ENCODE data around the gene USF2. TPM values are rescaled to one million over a fixed set of nuclear protein-coding genes. Genes with fewer than 3 reads are reported as not detected.
"Not testable (repeated sequence)": the region's sequence is repeated elsewhere in the genome, so short reads cannot be mapped to it uniquely, and the experiment has no call there.

The USF2 gene
- total and polyA plus RNA-seq, 7 donors: 72.8 to 120 (median 98.3) TPM

- no peaks in the 10 kb centered on the region for H3K36me3 ChIP-seq
- no peak for DNase-seq
- H3K4me1 ChIP-seq: no peaks in the 10 kb centered on the region
- 45 to 68% methylated on average over 5 of the region's 5 CpGs for WGBS, 2 donors
- intact Hi-C loops (cut with DNase I): no loop called here
- no peak overlapping the region for H3K27ac ChIP-seq
- no peak overlapping the region for H3K4me3 ChIP-seq
- TF ChIP-seq CTCF (IDR thresholded peaks at IDR 0.05) (no peak), POLR2A (IDR thresholded peaks at IDR 0.05) (no peak), EP300 (IDR thresholded peaks at IDR 0.05) (no peak)
- H3K27me3 ChIP-seq: peaks cover 0 to 6% (median 0%) of the 10 kb centered on the region in 3 donors
- H3K9me3 ChIP-seq: peaks cover 0 to 2% (median 0%) of the 10 kb centered on the region in 4 donors
These were observed 35.9 kb upstream of the USF2 start for GRCh38 chr19:35232912-35233311.

DNA sequence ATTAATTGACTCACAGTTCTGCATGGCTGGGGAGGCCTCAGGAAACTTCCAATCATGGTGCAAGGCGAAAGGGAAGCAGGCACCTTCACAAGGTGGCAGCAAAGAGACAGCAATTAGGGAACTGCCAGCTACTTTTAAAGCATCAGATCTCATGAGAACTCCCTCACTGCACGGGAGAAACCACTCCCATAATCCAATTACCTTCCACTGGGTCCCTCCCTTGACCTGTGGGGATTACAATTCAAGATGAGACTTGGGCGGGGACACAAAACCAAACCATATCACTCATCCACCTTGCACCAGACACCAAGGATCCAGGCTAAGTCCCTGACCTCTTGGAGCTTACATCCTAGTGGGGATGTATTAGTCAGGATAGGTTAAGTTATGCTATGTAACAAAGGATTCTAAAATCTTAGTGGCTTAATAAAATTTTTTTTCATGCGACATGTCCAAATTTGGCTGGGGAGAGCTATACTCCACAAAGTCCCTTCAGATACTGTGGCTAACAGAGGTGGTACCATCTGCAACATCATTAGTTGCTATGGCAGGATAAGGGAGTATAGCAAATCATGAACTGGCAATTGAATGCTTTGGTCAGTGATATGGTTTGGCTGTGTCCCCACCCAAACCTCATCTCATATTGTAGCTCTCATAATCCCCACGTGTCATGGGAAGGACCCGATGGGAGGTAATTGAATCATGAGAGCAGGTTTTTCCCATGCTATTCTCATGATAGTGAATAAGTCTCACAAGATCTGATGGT lies 31.9 kb upstream of the USF2 start:
- no peaks in the 10 kb centered on the region for H3K36me3 ChIP-seq
- H3K9me3 ChIP-seq: peaks cover 0 to 5% (median 1%) of the 10 kb centered on the region in 4 donors
- 74 to 75% methylated on average over 6 of the region's 6 CpGs for WGBS, 2 donors
- H3K4me1 ChIP-seq: no peaks in the 10 kb centered on the region
- H3K27ac ChIP-seq: no peak overlapping the region
- H3K4me3 ChIP-seq: no peak overlapping the region
- intact Hi-C loops (cut with DNase I): no loop called here
- DNase-seq: no peak
- no peak for TF ChIP-seq EP300 (IDR thresholded peaks at IDR 0.05)
- no peak for TF ChIP-seq CTCF (IDR thresholded peaks at IDR 0.05)
- TF ChIP-seq POLR2A (IDR thresholded peaks at IDR 0.05): no peak
- TF ChIP-seq POLR2AphosphoS5 (IDR thresholded peaks at IDR 0.05): no peak
- peaks cover 0 to 17% (median 5%) of the 10 kb centered on the region in 3 donors for H3K27me3 ChIP-seq

DNA sequence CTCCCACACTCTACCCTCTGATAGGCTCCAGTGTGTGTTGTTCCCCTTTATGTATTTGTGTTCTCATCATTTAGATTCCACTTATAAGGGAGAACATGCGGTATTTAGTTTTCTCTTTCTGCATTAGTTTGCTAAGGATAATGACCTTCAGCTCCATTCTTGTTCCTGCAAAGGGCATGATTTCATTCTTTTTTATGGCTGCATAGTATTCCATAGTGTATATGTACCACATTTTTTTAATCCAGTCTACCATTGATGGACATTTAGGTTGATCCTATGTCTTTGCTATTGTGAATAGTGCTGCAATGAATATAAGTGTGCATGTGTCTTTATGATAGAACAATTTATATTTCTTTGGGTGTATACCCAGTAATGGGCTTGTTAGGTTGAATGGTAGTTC lies 29.2 kb upstream of the USF2 start:
- H3K36me3 ChIP-seq; H3K4me1 ChIP-seq; H3K27ac ChIP-seq; intact Hi-C loops (cut with DNase I); H3K9me3 ChIP-seq; H3K4me3 ChIP-seq; DNase-seq: not testable (repeated sequence)
- 95 to 96% methylated on average over 1 of the region's 1 CpG for WGBS, 2 donors
- peaks cover 0 to 39% (median 5%) of the 10 kb centered on the region in 3 donors for H3K27me3 ChIP-seq

DNA sequence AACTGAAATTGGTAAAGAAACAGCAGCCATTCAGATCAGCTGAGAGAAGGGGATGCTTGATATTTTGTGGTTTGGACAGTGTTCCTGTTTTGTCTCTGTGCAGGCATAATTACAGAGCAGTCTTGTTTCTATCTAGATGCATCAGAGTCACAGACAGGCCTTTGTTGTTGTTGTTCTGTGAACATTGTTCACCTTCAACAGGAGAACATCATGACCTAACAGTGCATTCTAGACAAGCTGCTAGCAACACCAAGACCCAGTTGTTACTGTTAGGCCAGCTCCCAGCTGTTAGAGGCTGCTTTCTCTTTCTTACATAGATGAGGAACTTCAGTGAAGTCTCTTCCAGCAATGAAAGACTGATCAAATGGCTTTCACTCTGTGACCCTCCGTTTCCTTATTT lies 28.4 kb upstream of the USF2 start:
- Histone ChIP-seq H3K4me3 (no peak overlapping the region), H3K36me3 (no peaks in the 10 kb centered on the region), H3K4me1 (no peaks in the 10 kb centered on the region), H3K9me3 (peaks cover 0 to 5% (median 0%) of the 10 kb centered on the region in 4 donors), H3K27me3 (peaks cover 0 to 43% (median 5%) of the 10 kb centered on the region in 3 donors), H3K27ac (no peak overlapping the region)
- intact Hi-C loops (cut with DNase I): no loop called here
- DNase-seq: no peak
- TF ChIP-seq POLR2A (IDR thresholded peaks at IDR 0.05) (no peak), POLR2AphosphoS5 (IDR thresholded peaks at IDR 0.05) (no peak), CTCF (IDR thresholded peaks at IDR 0.05) (no peak), EP300 (IDR thresholded peaks at IDR 0.05) (no peak)
- WGBS, 2 donors: 67 to 85% methylated on average over 1 of the region's 1 CpG

DNA sequence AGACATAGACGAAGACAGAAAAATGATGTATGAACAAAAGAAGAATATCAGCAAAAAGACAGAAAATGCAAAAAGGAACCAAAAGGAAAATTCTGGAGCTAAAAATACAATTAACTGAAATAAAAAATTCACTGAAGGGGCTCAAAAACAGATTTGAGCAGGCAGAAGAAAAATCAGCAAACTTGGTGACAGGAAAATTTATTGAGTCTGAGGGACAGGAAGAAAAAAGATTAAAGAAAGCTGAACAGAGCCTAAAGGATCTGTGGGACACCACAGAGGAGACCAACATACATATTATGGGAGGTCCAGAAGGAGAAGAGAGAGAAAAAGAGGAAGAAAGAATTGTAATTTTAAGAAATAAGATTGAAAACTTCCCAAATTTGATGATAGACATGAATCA lies 27.3 kb upstream of the USF2 start:
- TF ChIP-seq CTCF (IDR thresholded peaks at IDR 0.05) (no peak), POLR2A (IDR thresholded peaks at IDR 0.05) (no peak), EP300 (IDR thresholded peaks at IDR 0.05) (no peak), POLR2AphosphoS5 (IDR thresholded peaks at IDR 0.05) (no peak)
- 89 to 92% methylated on average over 1 of the region's 1 CpG for WGBS, 2 donors
- H3K9me3 ChIP-seq: peaks cover 0 to 5% (median 0%) of the 10 kb centered on the region in 4 donors
- no peaks in the 10 kb centered on the region for H3K36me3 ChIP-seq
- no peak for DNase-seq
- H3K27ac ChIP-seq: no peak overlapping the region
- H3K4me1 ChIP-seq: no peaks in the 10 kb centered on the region
- peaks cover 5 to 54% (median 5%) of the 10 kb centered on the region in 3 donors for H3K27me3 ChIP-seq
- intact Hi-C loops (cut with DNase I): no loop called here
- H3K4me3 ChIP-seq: no peak overlapping the region
